Measurements from ENCODE around the gene CMSS1.

The CMSS1 gene

GRCh38 chr3:99962703-99963102 is 145.0 kb downstream of the CMSS1 start:
- no peak for DNase-seq

GRCh38 chr3:99965077-99965476 is 147.4 kb downstream of the CMSS1 start:
- DNase-seq: no peak

- DNase-seq: no peak
Measured at GRCh38 chr3:99965681-99966408, 148.2 kb downstream of the CMSS1 start.

DNA sequence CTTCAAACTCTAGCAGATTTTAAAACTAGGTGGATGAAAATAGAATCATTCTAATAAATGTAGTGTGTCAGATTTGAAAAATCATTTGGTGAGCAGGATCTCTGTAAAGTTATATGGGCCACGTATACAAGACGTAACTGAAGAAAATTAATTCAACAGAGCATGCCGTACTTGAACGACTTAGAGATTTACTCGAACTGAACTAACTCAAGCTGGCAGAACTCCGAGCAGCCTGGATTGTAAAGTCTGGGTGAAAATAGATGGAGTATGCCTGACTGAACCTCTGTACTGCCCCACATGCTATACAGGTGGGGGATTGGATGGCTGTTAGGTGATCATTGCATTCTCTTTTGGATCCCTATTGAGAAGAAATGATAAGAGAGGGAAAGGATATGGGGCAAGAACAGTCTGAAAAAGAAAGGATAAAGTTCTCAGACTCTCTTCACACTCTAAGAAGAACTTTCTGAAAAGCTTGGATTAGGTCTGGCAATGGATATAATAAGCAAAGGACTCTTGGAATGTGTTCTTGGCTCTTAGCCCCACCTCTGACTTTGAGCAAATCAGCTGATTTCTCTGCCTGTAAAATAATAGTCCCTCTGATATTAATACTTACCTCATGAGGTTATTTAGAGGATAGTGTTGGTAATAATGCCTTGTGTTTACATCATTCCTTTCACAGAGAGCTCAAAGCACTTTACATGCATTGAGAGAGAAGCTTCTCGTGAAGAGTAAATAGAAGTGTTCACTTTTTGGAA is 149.2 kb downstream of the CMSS1 start:
- DNase-seq: no peak

GRCh38 chr3:99967796-99968195 is 150.1 kb downstream of the CMSS1 start:
- no peak for DNase-seq

GRCh38 chr3:99969136-99969535 is 151.5 kb downstream of the CMSS1 start:
- DNase-seq: no peak

- no peak for DNase-seq
Measured at GRCh38 chr3:99970198-99970597, 152.5 kb downstream of the CMSS1 start.

GRCh38 chr3:99971761-99972160 is 154.1 kb downstream of the CMSS1 start:
- no peak for DNase-seq

DNA sequence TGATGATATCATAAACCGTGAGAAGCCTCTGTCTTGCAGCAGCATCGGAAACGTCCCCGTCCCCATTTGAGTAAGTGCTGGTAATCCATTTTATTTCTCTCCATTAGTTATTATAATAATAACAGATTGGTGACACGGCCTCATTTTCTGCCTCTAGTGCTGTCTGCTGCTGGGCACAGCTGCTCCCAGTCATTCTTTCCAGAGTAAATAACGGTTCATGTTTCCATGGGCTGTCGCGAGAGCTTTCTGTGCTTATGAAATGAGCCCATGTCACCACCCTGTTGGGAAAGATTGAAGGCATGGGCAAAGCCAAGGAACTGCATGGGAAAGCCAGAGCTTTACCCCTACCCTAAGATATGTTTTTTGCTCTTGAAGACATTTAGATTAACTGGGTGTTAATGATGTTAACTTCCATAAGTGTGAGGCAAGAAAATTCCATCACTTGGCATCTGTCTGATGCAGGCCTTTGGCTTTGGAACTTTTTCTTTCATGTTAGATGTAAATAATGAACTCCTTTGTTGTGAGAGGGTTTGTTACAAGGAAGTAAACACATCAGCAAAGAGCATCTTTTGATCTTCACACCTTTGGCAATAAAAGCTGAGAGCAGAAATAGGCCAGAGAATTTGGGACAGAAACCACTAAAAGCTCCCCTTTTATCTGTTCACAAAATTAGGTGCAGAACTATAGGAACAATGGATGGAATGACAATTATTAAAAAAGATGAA is 154.9 kb downstream of the CMSS1 start:
- DNase-seq: no peak

GRCh38 chr3:99974989-99975388 is 157.3 kb downstream of the CMSS1 start:
- no peak for DNase-seq

GRCh38 chr3:99976584-99976983 is 158.9 kb downstream of the CMSS1 start:
- DNase-seq: no peak

- DNase-seq: no peak
Measured at GRCh38 chr3:99978221-99978620, 160.6 kb downstream of the CMSS1 start.

GRCh38 chr3:99980606-99981005 is 162.9 kb downstream of the CMSS1 start:
- no peak for DNase-seq

DNA sequence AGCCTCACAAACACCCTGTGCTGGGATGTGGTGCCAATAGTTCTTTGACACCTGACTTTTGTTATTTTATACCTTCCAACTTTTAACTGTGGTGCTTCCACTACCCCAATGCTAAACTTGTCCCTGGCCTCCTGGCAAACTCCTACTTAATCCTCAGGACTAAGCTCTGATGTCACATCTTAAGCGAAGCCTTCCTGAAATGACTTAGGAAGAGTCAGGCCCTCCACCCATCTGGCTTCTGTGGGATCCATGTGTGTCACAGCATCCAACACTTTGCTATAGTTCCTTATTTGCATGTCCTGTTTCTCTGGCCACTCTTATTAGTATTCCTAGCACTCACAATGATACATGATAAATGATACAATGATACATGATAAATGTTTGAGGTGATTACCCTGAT is 163.5 kb downstream of the CMSS1 start:
- DNase-seq: no peak

DNA sequence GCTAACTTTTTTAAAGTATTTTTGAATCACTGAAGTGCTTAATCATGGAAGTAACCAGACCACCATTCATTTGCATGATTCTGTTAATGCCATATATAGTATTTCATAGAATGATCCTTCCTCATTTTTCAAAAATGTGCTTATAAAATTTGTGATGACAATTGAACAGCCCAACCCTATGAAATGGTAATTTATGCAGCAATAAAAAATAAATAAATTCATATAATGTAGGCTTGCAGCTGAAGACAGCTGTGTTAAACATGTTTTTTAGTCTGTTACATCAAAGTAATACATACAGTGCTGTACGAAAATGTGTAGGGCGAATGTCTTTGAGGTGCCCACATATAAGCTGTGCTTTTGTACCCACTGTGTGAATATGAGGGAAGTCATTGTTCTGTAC is 165.0 kb downstream of the CMSS1 start:
- DNase-seq: no peak

GRCh38 chr3:99984139-99984538 is 166.5 kb downstream of the CMSS1 start:
- DNase-seq: no peak

DNA sequence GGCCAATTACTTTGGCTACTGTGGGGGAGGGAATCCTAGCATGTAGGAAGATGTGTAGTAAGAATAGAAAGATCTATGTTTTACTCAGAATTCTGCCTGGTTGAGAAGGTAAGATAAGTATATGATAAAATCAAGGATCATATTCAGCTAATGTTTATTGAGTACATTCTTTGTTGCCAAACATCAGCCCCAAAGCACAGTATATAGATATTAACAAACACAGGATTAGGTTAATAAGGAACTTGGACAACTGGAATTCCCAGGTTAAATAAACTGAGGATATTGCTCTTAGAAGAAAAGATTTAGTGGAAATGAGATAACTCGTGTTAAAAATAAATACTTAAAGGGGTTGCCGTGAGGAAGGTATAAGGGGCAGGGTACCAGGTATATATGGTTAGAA is 167.0 kb downstream of the CMSS1 start:
- DNase-seq: no peak

DNA sequence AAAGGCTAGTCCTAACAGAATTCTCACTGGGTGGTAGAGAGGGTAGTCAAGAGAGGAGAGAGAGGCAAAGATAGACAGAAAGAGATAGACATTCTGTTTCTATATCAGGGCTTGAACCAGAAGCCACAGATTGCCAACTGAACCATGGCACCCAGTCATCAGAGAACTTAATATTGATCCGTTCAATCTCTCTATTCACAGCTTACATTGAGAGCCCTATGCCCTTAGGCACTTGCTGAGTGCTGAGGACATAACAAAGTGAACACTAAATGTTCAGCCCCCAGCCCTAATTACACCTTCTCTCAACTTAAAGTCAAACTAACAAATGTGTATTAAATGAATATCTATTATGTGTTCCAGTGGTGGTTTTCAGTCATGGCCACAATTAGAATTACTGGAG is 172.5 kb downstream of the CMSS1 start:
- no peak for DNase-seq

DNA sequence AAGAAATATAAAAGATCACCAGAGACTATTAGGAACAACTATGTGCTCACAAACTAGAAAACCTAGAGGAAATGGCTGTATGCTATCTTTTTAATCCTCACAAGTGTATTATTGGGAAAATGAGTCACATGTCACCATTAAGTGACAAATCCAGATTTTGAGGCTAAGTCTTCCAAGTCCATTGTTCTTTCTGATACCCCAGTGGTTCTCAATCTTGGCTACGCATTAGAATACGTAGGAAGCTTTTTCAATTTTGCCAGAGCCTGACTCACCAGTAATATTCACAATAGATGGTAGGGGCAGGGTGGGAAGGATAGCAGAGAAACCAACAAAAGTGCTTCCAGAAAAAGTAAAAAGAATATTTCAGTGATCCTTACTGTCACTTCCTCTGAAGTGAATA is 179.6 kb downstream of the CMSS1 start:
- DNase-seq: no peak

DNA sequence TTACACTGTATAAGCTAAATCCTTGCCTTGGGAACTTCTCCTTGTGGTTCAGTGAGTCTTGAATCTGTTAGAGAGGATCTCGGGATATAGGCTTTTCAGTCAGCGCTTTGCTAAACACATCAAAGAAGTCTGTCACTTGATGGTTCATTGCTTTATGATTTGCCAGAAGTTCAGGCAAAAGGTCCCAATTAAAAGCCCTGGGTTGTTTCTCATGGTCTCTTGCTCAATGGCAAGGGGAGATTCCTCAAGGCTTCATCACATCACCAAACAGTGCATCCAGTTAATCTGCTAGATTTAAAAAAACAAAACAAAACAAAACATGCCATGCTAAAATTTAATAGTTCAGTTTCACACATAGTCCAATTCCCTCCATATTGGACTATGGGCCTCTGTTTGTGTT is 181.9 kb downstream of the CMSS1 start:
- no peak for DNase-seq

DNA sequence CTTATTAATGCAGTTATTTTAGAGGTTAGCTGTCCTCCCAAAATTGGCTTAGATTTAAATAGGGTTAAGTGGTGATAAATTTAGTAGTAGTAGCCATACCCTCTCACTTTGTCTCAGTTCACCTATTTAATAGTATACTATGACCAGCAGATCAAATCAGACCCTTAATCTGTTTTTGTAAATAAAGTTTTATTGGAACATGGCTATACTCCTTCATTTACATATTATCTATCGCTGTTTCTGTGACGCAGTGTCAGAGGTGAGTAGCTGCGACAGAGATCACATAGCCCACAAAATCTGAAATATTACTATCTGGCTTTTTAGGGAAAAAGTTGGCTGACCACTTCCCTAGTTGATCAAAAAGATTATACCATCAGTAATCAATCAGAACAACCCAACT is 183.4 kb downstream of the CMSS1 start:
- DNase-seq: no peak

DNA sequence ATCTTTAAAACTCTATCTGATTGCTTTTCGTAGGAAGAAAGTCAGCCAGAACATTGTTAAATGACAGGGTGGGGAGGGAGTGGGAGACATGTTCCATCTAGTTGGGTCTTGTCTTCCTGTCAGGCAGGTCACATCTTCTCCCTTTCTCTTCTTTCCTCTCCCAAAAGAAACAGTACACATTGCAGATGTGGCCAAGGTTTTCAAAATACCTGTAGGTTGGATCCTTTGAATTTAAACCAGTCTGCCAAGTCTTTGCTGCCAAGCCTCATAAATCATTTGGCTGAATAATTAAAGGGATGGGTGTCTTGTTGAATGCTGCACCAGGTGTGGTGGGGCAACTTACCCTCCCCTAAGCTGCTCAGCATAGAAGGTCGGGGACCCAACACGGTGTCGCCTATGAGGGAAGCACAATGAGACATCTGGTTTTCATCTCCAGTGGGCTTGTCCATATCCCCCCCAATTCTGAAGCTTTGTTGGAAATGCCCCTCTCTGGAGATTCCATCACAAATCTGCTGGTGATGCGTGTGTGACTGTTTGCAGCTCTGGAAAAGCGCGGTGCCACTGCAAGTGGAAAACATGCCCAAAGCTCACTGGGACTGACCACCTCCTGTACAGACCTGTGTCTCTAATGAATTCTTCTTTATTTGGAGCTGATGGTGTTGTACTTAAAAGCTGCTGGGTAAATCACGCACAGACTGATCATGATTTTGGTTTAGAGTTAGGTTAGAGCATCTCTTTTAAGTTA is 184.0 kb downstream of the CMSS1 start:
- DNase-seq: no peak
